ENCODE data around the gene RLF. TPM values are rescaled to one million over a fixed set of nuclear protein-coding genes. Genes with fewer than 3 reads are reported as not detected.

RLF gene
- total and polyA plus RNA-seq, 2 donors (not counting 1 experiment from before 2014, with no cell fraction given): 7.8 to 21.9 TPM

- Histone ChIP-seq H3K27ac (ENCODE audit: low read length in 2 of 2) (no peak overlapping the region), H2AFZ (ENCODE audit: insufficient read depth, low read depth, low read length, poor library complexity, severe bottlenecking) (no peak overlapping the region), H3K9ac (ENCODE audit: low read length) (no peak overlapping the region), H3K4me3 (ENCODE audit: control extremely low read depth in 1 of 5, extremely low read depth in 1 of 5, insufficient read depth in 1 of 5, low read depth in 2 of 5, low read length in 4 of 5) (no peak overlapping the region), H3K79me2 (ENCODE audit: control insufficient read depth, insufficient read depth, low read length) (no peaks in the 10 kb centered on the region), H4K20me1 (ENCODE audit: control insufficient read depth, insufficient read depth, low read length, poor library complexity, severe bottlenecking) (no peaks in the 10 kb centered on the region), H3K4me2 (replicated peaks; ENCODE audit: low read depth, low read length, poor library complexity, severe bottlenecking) (no peak overlapping the region), H3K36me3 (replicated peaks in 1 of 2; ENCODE audit: control extremely low read depth in 1 of 2, control insufficient read depth in 1 of 2, extremely low read depth in 1 of 2, insufficient read depth in 2 of 2, low read length in 1 of 2) (peaks cover 7 to 16% of the 10 kb centered on the region in 2 experiments), H3K9me3 (ENCODE audit: control extremely low read depth in 1 of 3, control insufficient read depth in 2 of 3, insufficient read depth in 1 of 3, low read length in 2 of 3) (no peaks in the 10 kb centered on the region), H3K27me3 (replicated peaks in 1 of 4; ENCODE audit: control extremely low read depth in 1 of 4, control insufficient read depth in 3 of 4, insufficient read depth in 4 of 4, low read length in 3 of 4) (no peaks in the 10 kb centered on the region), H3K4me1 (ENCODE audit: control insufficient read depth in 2 of 2, insufficient read depth in 2 of 2, low read length in 2 of 2) (no peaks in the 10 kb centered on the region)
- H3K9me3 Mint-ChIP-seq (ENCODE audit: insufficient read depth): no peaks in the 10 kb centered on the region
- intact Hi-C loops (cut with micrococcal nuclease): no loop called here
- H3K4me3 Mint-ChIP-seq: no peak overlapping the region
- DNase-seq (no peak), ATAC-seq (ENCODE audit: low read depth) (no peak)
- 100% methylated on average over 2 of the region's 3 CpGs for WGBS (ENCODE audit: insufficient coverage)
- ChIA-PET POLR2A (no interaction called here), CTCF (interaction anchor here (0.5 to 1.6 kb wide), 3 partner anchors 25 to 446 kb away, joined by 3 to 5 read pairs (median 3); no protein-coding TSS in a partner anchor)
- H3K27ac Mint-ChIP-seq: no peak overlapping the region
- no peaks in the 10 kb centered on the region for H3K27me3 Mint-ChIP-seq
- H3K4me1 Mint-ChIP-seq: no peaks in the 10 kb centered on the region
- TF ChIP-seq EZH2 (IDR thresholded peaks at IDR 0.05; ENCODE audit: borderline replicate concordance, insufficient read depth, low read depth, low read length, poor library complexity, severe bottlenecking) (no peak), CTCF (IDR thresholded peaks at IDR 0.05) (no peak)
Measured at GRCh38 chr1:40226192-40226591, 65.0 kb downstream of the RLF start.

- TF ChIP-seq CTCF (IDR thresholded peaks at IDR 0.05) (no peak), EZH2 (IDR thresholded peaks at IDR 0.05; ENCODE audit: borderline replicate concordance, insufficient read depth, low read depth, low read length, poor library complexity, severe bottlenecking) (no peak)
- H3K27ac ChIP-seq (ENCODE audit: low read length in 2 of 2): no peak overlapping the region
- Mint-ChIP-seq H3K4me3 (no peak overlapping the region), H3K9me3 (ENCODE audit: insufficient read depth) (no peaks in the 10 kb centered on the region), H3K27ac (peak overlapping the region; percentile 11), H3K27me3 (no peaks in the 10 kb centered on the region), H3K4me1 (peaks cover 4% of the 10 kb centered on the region)
- no peaks in the 10 kb centered on the region for H3K79me2 ChIP-seq (ENCODE audit: control insufficient read depth, insufficient read depth, low read length)
- ChIA-PET CTCF (interaction anchor here (1.0 to 2.1 kb wide), 3 partner anchors 10 to 106 kb away, joined by 3 to 6 read pairs (median 5); no protein-coding TSS in a partner anchor), POLR2A (no interaction called here)
- H3K27me3 ChIP-seq (replicated peaks in 1 of 4; ENCODE audit: control extremely low read depth in 1 of 4, control insufficient read depth in 3 of 4, insufficient read depth in 4 of 4, low read length in 3 of 4): no peaks in the 10 kb centered on the region
- ATAC-seq (ENCODE audit: low read depth) (peak; percentile 63), DNase-seq (peak; percentile 69)
- H3K36me3 ChIP-seq (replicated peaks in 1 of 2; ENCODE audit: control extremely low read depth in 1 of 2, control insufficient read depth in 1 of 2, extremely low read depth in 1 of 2, insufficient read depth in 2 of 2, low read length in 1 of 2): peaks cover 11 to 59% of the 10 kb centered on the region in 2 experiments
- 63% methylated on average over 1 of the region's 4 CpGs for WGBS (ENCODE audit: insufficient coverage)
- intact Hi-C loops (cut with micrococcal nuclease): no loop called here
- H2AFZ ChIP-seq (ENCODE audit: insufficient read depth, low read depth, low read length, poor library complexity, severe bottlenecking): no peak overlapping the region
- H3K9me3 ChIP-seq (ENCODE audit: control extremely low read depth in 1 of 3, control insufficient read depth in 2 of 3, insufficient read depth in 1 of 3, low read length in 2 of 3): peaks cover 0 to 8% (median 0%) of the 10 kb centered on the region in 3 donors
- no peak overlapping the region for H3K4me2 ChIP-seq (replicated peaks; ENCODE audit: low read depth, low read length, poor library complexity, severe bottlenecking)
- H3K4me1 ChIP-seq (ENCODE audit: control insufficient read depth in 2 of 2, insufficient read depth in 2 of 2, low read length in 2 of 2): no peaks in the 10 kb centered on the region
- H4K20me1 ChIP-seq (ENCODE audit: control insufficient read depth, insufficient read depth, low read length, poor library complexity, severe bottlenecking): no peaks in the 10 kb centered on the region
- no peak overlapping the region for H3K4me3 ChIP-seq (ENCODE audit: control extremely low read depth in 1 of 5, extremely low read depth in 1 of 5, insufficient read depth in 1 of 5, low read depth in 2 of 5, low read length in 4 of 5)
- H3K9ac ChIP-seq (ENCODE audit: low read length): no peak overlapping the region
Measured at GRCh38 chr1:40232444-40232843, 71.3 kb downstream of the RLF start.

All from B cell (primary cell).